HEK293T (cell line): ENCODE data around the gene EPB41L2.

Experiments used
- CTCF ChIA-PET: fragments of 350-600 bp; formaldehyde crosslinking; extraction: SDS; loops from one replicate; lab custom pipeline; 2021; ENCODE audit warnings: antibody characterized with exemption, inconsistent platforms; lab: Yijun Ruan, JAX
- POLR2A ChIA-PET: fragments of 350-600 bp; formaldehyde crosslinking; extraction: SDS; loops from one replicate; lab custom pipeline; 2020; ENCODE audit warnings: antibody characterized with exemption, inconsistent platforms; lab: Yijun Ruan, JAX
- DNase-seq: peaks from one replicate; pipeline ENCODE4 v3.0.0; 2012; ENCODE audit warnings: mixed read lengths; ENCODE audit errors: extremely low spot score
- ARNT ChIP-seq: fragments of 450-650 bp; IDR thresholded peaks from 2 replicates; pipeline ENCODE4 v1.6.1; 2017; ENCODE audit warnings: mild to moderate bottlenecking
- BHLHE40 ChIP-seq: fragments of 450-650 bp; IDR thresholded peaks from 2 replicates; pipeline ENCODE4 v1.6.1; 2016; ENCODE audit warnings: mild to moderate bottlenecking, moderate library complexity, borderline replicate concordance
- CTBP1 ChIP-seq: fragments of 450-650 bp; IDR thresholded peaks from 2 replicates; pipeline ENCODE4 v1.6.1; 2016; ENCODE audit warnings: borderline replicate concordance
- ELF4 ChIP-seq: fragments of 450-650 bp; IDR thresholded peaks from 2 replicates; pipeline ENCODE4 v1.6.1; 2017; ENCODE audit warnings: antibody characterized with exemption
- FOXA1 ChIP-seq: fragments of 450-650 bp; IDR thresholded peaks from 2 replicates; pipeline ENCODE4 v1.6.1; 2016; ENCODE audit warnings: mild to moderate bottlenecking
- FOXK2 ChIP-seq: fragments of 450-650 bp; IDR thresholded peaks from 2 replicates; pipeline ENCODE4 v1.6.1; 2016; ENCODE audit warnings: mild to moderate bottlenecking
- FOXM1 ChIP-seq: fragments of 450-650 bp; IDR thresholded peaks from 2 replicates; pipeline ENCODE4 v1.6.1; 2017; ENCODE audit warnings: mild to moderate bottlenecking, borderline replicate concordance
- HDGF ChIP-seq: fragments of 450-650 bp; IDR thresholded peaks from 2 replicates; pipeline ENCODE4 v1.6.1; 2017; ENCODE audit warnings: antibody characterized with exemption, borderline replicate concordance
- L3MBTL2 ChIP-seq: fragments of 450-650 bp; conservative IDR thresholded peaks from 2 replicates; pipeline ENCODE4 v1.6.1; 2016; ENCODE audit warnings: mild to moderate bottlenecking
- LEF1 ChIP-seq: fragments of 450-650 bp; IDR thresholded peaks from 2 replicates; pipeline ENCODE4 v1.6.1; 2017; ENCODE audit warnings: mild to moderate bottlenecking, borderline replicate concordance
- NFRKB ChIP-seq: fragments of 450-650 bp; IDR thresholded peaks from 2 replicates; pipeline ENCODE4 v1.6.1; 2016; ENCODE audit warnings: mild to moderate bottlenecking, moderate library complexity
- PKNOX1 ChIP-seq: fragments of 450-650 bp; IDR thresholded peaks from 2 replicates; pipeline ENCODE4 v1.6.1; 2016
- SP1 ChIP-seq: fragments of 450-650 bp; IDR thresholded peaks from 2 replicates; pipeline ENCODE4 v1.6.1; 2017
- SUZ12 ChIP-seq: fragments of 450-650 bp; IDR thresholded peaks from 2 replicates; pipeline ENCODE4 v1.6.1; 2016; ENCODE audit warnings: mild to moderate bottlenecking
- TARDBP ChIP-seq: fragments of 450-650 bp; IDR thresholded peaks from 2 replicates; pipeline ENCODE4 v1.6.1; 2016
- ZNF384 ChIP-seq: fragments of 450-650 bp; IDR thresholded peaks from 2 replicates; pipeline ENCODE4 v1.6.1; 2016

Gene EPB41L2

GRCh38 chr6:130903007-130903406 lies 160.0 kb downstream of the EPB41L2 start:
- TF ChIP-seq CTBP1 (no peak), NFRKB (no peak), FOXK2 (no peak), SP1 (no peak), ARNT (no peak), ELF4 (no peak), SUZ12 (no peak), L3MBTL2 (no peak), PKNOX1 (no peak), FOXA1 (no peak), LEF1 (no peak), TARDBP (no peak), BHLHE40 (no peak), FOXM1 (no peak)
- no peak for DNase-seq
- POLR2A ChIA-PET, result interaction anchor here (0.9 kb wide), 1 partner anchor 160 kb away, joined by 3 read pairs; the partner anchor contains the start of gene EPB41L2
- CTCF ChIA-PET, result interaction anchor here (0.6 to 0.9 kb wide), 2 partner anchors 10 to 217 kb away, joined by 4 read pairs; no protein-coding TSS in a partner anchor

GRCh38 chr6:130900913-130901312 lies 162.1 kb downstream of the EPB41L2 start:
- TF ChIP-seq BHLHE40 (no peak), ELF4 (no peak), NFRKB (no peak), LEF1 (no peak), TARDBP (no peak), SUZ12 (no peak), SP1 (no peak)
- no peak for DNase-seq
- ChIA-PET POLR2A (no interaction called here), CTCF (interaction anchor here (1.0 kb wide), 1 partner anchor 16 kb away, joined by 4 read pairs; no protein-coding TSS in a partner anchor)

GRCh38 chr6:130896249-130896648 lies 166.8 kb downstream of the EPB41L2 start:
- DNase-seq, result no peak
- ChIA-PET POLR2A (no interaction called here), CTCF (interaction anchor here (2.0 kb wide), 1 partner anchor 220 kb away, joined by 6 read pairs; no protein-coding TSS in a partner anchor)
- TF ChIP-seq FOXK2, result no peak
- TF ChIP-seq LEF1, result no peak
- TF ChIP-seq SUZ12, result no peak

GRCh38 chr6:130895516-130895915 lies 167.5 kb downstream of the EPB41L2 start:
- POLR2A ChIA-PET, result interaction anchor here (0.6 kb wide), 1 partner anchor 187 kb away, joined by 3 read pairs; no protein-coding TSS in a partner anchor
- CTCF ChIA-PET, result interaction anchor here (2.0 kb wide), 1 partner anchor 221 kb away, joined by 6 read pairs; no protein-coding TSS in a partner anchor
- no peak for TF ChIP-seq ARNT
- no peak for TF ChIP-seq CTBP1
- no peak for TF ChIP-seq ZNF384
- no peak for TF ChIP-seq BHLHE40
- no peak for TF ChIP-seq NFRKB
- TF ChIP-seq FOXK2, result no peak
- no peak for TF ChIP-seq SUZ12
- no peak for TF ChIP-seq FOXA1
- TF ChIP-seq LEF1, result no peak
- no peak for TF ChIP-seq PKNOX1
- no peak for DNase-seq

- POLR2A ChIA-PET, result no interaction called here
- no peak for DNase-seq
- CTCF ChIA-PET, result interaction anchor here (0.6 to 1.2 kb wide), 2 partner anchors 9 to 99 kb away, joined by 3 to 4 read pairs; no protein-coding TSS in a partner anchor
- TF ChIP-seq ZNF384, result no peak
- no peak for TF ChIP-seq SUZ12
- no peak for TF ChIP-seq PKNOX1
- no peak for TF ChIP-seq LEF1
- TF ChIP-seq FOXA1, result no peak
- no peak for TF ChIP-seq ARNT
- no peak for TF ChIP-seq SP1
- no peak for TF ChIP-seq ELF4
- TF ChIP-seq FOXM1, result no peak
- no peak for TF ChIP-seq L3MBTL2
- TF ChIP-seq HDGF, result no peak
- TF ChIP-seq CTBP1, result no peak
- TF ChIP-seq TARDBP, result no peak
- TF ChIP-seq BHLHE40, result no peak
- no peak for TF ChIP-seq NFRKB
- TF ChIP-seq FOXK2, result no peak
These were observed 169.3 kb downstream of the EPB41L2 start for GRCh38 chr6:130893766-130894165.

- TF ChIP-seq NFRKB (no peak), L3MBTL2 (no peak), ELF4 (no peak), BHLHE40 (no peak), CTBP1 (no peak), ZNF384 (no peak), FOXA1 (no peak), SP1 (no peak), ARNT (no peak), LEF1 (no peak), PKNOX1 (no peak), SUZ12 (no peak)
- DNase-seq, result no peak
- ChIA-PET CTCF (interaction anchor here (0.6 to 1.2 kb wide), 2 partner anchors 10 to 99 kb away, joined by 3 to 4 read pairs; no protein-coding TSS in a partner anchor), POLR2A (no interaction called here)
These were observed 169.8 kb downstream of the EPB41L2 start for GRCh38 chr6:130893277-130893676.
